Fibroblast of mammary gland (primary cell): ENCODE data around the gene APBB2.

Experiments
- DNase-seq: peaks from one replicate; pipeline ENCODE4 v3.0.0-alpha.2; 2010; ENCODE audit warnings: low read depth
- H3K4me3 ChIP-seq: 2 replicates; pipeline ENCODE4 v1.5.1; 2011; ENCODE audit warnings: low read depth, mild to moderate bottlenecking, low read length, moderate library complexity; ENCODE audit not compliant: control insufficient read depth
- TF ChIP-seq, protein P1 (sequence below): conservative IDR thresholded peaks from 2 replicates; pipeline ENCODE4 v1.5.1; 2011; ENCODE audit warnings: low read depth, low read length, inconsistent platforms; ENCODE audit not compliant: control insufficient read depth, insufficient read depth

APBB2 gene

DNA sequence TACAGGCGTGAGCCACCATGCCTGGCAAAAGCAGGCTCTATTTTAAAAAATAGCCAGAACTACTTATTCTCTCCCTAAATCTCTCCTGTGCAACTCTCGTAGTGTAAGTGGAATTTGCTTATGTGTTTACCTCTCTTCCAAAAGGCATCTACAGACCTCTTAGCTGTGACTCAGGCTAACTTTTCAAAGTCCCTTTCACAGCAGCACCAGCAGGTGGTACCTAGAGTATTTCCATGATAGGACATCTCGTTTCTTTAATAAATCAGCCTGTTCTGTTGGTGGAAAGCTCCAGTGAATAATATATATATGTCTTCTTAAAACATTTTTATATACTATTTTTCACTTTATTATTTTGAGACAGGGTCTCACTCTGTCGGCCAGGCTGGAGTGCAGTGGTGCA lies 375.6 kb downstream of the APBB2 start:
- DNase-seq: no peak
- TF ChIP-seq, protein P1, sequence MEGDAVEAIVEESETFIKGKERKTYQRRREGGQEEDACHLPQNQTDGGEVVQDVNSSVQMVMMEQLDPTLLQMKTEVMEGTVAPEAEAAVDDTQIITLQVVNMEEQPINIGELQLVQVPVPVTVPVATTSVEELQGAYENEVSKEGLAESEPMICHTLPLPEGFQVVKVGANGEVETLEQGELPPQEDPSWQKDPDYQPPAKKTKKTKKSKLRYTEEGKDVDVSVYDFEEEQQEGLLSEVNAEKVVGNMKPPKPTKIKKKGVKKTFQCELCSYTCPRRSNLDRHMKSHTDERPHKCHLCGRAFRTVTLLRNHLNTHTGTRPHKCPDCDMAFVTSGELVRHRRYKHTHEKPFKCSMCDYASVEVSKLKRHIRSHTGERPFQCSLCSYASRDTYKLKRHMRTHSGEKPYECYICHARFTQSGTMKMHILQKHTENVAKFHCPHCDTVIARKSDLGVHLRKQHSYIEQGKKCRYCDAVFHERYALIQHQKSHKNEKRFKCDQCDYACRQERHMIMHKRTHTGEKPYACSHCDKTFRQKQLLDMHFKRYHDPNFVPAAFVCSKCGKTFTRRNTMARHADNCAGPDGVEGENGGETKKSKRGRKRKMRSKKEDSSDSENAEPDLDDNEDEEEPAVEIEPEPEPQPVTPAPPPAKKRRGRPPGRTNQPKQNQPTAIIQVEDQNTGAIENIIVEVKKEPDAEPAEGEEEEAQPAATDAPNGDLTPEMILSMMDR: peak; percentile 8

GRCh38 chr4:40837094-40837870 lies 377.1 kb downstream of the APBB2 start:
- TF ChIP-seq, protein P1: no peak
- no peak overlapping the region for H3K4me3 ChIP-seq
- no peak for DNase-seq

More for the DNA sequence above, 375.6 kb downstream of the APBB2 start:
- no peak overlapping the region for H3K4me3 ChIP-seq

DNA sequence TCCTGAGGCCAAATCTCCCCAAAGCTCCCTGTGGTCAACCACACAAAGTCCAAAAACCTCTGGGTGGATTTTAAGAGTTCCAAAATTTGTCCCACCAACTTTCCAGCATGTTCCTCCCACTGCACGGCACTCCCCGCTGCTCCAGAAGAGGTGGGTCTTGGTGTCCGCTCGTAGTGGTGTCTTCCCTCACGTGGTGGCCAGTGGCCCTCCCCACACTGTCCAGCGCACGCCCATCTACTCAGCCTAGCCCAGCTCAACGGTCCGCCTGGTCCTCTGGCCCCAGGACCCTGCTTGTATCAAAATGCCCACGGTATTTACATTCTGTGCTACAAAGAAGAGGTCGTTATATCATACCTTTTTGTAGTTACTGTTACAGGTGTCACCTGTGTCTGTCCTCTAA lies 381.1 kb downstream of the APBB2 start:
- TF ChIP-seq, protein P1: no peak
- H3K4me3 ChIP-seq: no peak overlapping the region
- DNase-seq: no peak

DNA sequence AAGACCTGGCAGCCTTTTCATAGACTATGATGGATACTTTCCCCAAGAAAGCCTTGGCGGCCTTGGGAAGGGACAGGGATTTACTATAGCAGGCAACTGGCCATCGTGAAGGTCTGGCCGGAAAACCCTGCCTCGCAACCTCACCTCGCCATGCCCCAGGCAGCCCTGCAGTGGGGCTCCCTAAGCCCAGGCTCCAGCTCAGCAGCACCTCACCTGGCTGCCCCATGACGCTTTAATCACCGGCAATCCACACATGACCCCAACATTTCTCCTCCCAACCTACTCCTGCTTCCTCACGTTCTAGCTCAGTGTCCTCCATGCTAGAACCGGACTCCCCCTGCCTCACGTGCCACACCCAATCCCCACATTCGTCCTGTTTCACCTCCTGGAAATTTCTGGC lies 382.2 kb downstream of the APBB2 start:
- no peak overlapping the region for H3K4me3 ChIP-seq
- TF ChIP-seq, protein P1: no peak
- no peak for DNase-seq

GRCh38 chr4:40831146-40831907 lies 383.0 kb downstream of the APBB2 start:
- DNase-seq: no peak
- TF ChIP-seq, protein P1: no peak
- no peak overlapping the region for H3K4me3 ChIP-seq

GRCh38 chr4:40829586-40829985 lies 384.8 kb downstream of the APBB2 start:
- TF ChIP-seq, protein P1: no peak
- DNase-seq: no peak
- no peak overlapping the region for H3K4me3 ChIP-seq
